A673 (cell line): Measurements from ENCODE around the gene DCAF7. TPM values are rescaled to one million over a fixed set of nuclear protein-coding genes. Genes with fewer than 3 reads are reported as not detected.

ENCODE experiments used
- BruUV-seq: library from RNA; stranded (reverse); fragments of 400-500 nt; replicated peaks from 2 replicates; lab custom pipeline; 2021; lab: Mats Ljungman, UMichigan
- CTCF ChIA-PET: fragments of 300-600 bp; sonication (Branson Sonifier 250); formaldehyde crosslinking; loops from one replicate; lab custom pipeline; 2022; ENCODE audit warnings: antibody characterized with exemption; lab: Charles Lee
- POLR2A ChIA-PET: fragments of 300-600 bp; sonication (Branson Sonifier 250); formaldehyde crosslinking; loops from one replicate; lab custom pipeline; 2022; ENCODE audit warnings: antibody characterized with exemption; ENCODE audit not compliant: low non-redundant PET; lab: Charles Lee
- DNase-seq: peaks from one replicate; pipeline ENCODE4 v3.0.0-alpha.2; 2015; ENCODE audit warnings: low spot score
- H3K27ac ChIP-seq: fragments of 200-600 bp; sonication (generic); 2 replicates; pipeline ENCODE4 v1.5.1; 2016; ENCODE audit warnings: mixed run types, low read depth, mild to moderate bottlenecking, mixed read lengths, antibody characterized with exemption, low read length; ENCODE audit not compliant: poor library complexity, severe bottlenecking
- H3K27me3 ChIP-seq: fragments of 200-600 bp; sonication (generic); replicated peaks from 2 replicates; pipeline ENCODE4 v1.6.1; 2017; ENCODE audit warnings: mixed run types, low read depth, mild to moderate bottlenecking, mixed read lengths, antibody characterized with exemption, low read length; ENCODE audit not compliant: insufficient read depth, poor library complexity
- H3K36me3 ChIP-seq: fragments of 200-600 bp; sonication (generic); 2 replicates; pipeline ENCODE4 v1.6.1; 2016; ENCODE audit warnings: mixed run types, mild to moderate bottlenecking, mixed read lengths, antibody characterized with exemption, low read length; ENCODE audit not compliant: insufficient read depth, poor library complexity, severe bottlenecking
- H3K4me1 ChIP-seq: fragments of 200-600 bp; sonication (generic); 2 replicates; pipeline ENCODE4 v1.6.1; 2017; ENCODE audit warnings: mixed run types, mild to moderate bottlenecking, mixed read lengths, antibody characterized with exemption, low read length; ENCODE audit not compliant: insufficient read depth, poor library complexity, severe bottlenecking
- H3K4me3 ChIP-seq: fragments of 200-600 bp; sonication (generic); 2 replicates; pipeline ENCODE4 v1.5.1; 2016; ENCODE audit warnings: low read depth, mixed run types, mild to moderate bottlenecking, mixed read lengths, low read length; ENCODE audit not compliant: poor library complexity, severe bottlenecking
- H3K9me3 ChIP-seq: fragments of 200-600 bp; sonication (generic); 2 replicates; pipeline ENCODE4 v1.6.1; 2016; ENCODE audit warnings: mixed run types, low read depth, mild to moderate bottlenecking, mixed read lengths, antibody characterized with exemption, low read length; ENCODE audit not compliant: poor library complexity, severe bottlenecking
- EZH2 ChIP-seq: fragments of 200-600 bp; sonication (generic); IDR thresholded peaks from 2 replicates; pipeline ENCODE4 v1.6.1; 2017; ENCODE audit warnings: borderline replicate concordance, low read depth, mild to moderate bottlenecking, mixed read lengths, antibody characterized with exemption, low read length; ENCODE audit not compliant: poor library complexity, severe bottlenecking
- intact Hi-C: fragments of 100-400 bp; cut with micrococcal nuclease; formaldehyde crosslinking; loops from one replicate; pipeline ENCODE4 v1.10.0; 2022; ENCODE audit not compliant: unreplicated experiment
- total RNA-seq: library from RNA; stranded (reverse); gene quantifications from 2 replicates; pipeline ENCODE4 v1.2.3, GENCODE V29; 2021
- TF ChIP-seq, protein P1 (sequence below): fragments of 300-800, 200-600 bp; sonication (generic); conservative IDR thresholded peaks from 2 replicates; pipeline ENCODE4 v1.5.1; 2017; ENCODE audit warnings: low read depth, mild to moderate bottlenecking, antibody characterized with exemption, low read length, moderate library complexity, mixed read lengths

Gene DCAF7
- total RNA-seq, 1 experiment from 2014 or later = 116 TPM

DNA sequence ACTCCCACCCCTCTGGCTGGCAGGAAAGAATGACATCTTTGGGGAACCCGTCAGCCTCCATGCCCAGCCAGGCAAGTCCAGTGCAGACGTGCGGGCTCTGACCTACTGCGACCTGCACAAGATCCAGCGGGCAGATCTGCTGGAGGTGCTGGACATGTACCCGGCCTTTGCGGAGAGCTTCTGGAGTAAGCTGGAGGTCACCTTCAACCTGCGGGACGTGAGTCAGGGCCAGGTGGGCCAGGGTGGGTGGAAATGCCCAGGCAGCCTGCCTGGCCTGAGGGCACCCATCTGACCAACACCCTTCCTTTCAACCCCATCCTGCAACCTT is 8.1 kb upstream of the DCAF7 start:
- POLR2A ChIA-PET = no interaction called here
- Histone ChIP-seq H3K4me1 (peaks cover 7% of the 10 kb centered on the region), H3K36me3 (no peaks in the 10 kb centered on the region), H3K27ac (no peak overlapping the region), H3K9me3 (no peaks in the 10 kb centered on the region), H3K4me3 (no peak overlapping the region), H3K27me3 (peaks cover 21% of the 10 kb centered on the region)
- intact Hi-C loops = no loop called here
- TF ChIP-seq, protein P1, sequence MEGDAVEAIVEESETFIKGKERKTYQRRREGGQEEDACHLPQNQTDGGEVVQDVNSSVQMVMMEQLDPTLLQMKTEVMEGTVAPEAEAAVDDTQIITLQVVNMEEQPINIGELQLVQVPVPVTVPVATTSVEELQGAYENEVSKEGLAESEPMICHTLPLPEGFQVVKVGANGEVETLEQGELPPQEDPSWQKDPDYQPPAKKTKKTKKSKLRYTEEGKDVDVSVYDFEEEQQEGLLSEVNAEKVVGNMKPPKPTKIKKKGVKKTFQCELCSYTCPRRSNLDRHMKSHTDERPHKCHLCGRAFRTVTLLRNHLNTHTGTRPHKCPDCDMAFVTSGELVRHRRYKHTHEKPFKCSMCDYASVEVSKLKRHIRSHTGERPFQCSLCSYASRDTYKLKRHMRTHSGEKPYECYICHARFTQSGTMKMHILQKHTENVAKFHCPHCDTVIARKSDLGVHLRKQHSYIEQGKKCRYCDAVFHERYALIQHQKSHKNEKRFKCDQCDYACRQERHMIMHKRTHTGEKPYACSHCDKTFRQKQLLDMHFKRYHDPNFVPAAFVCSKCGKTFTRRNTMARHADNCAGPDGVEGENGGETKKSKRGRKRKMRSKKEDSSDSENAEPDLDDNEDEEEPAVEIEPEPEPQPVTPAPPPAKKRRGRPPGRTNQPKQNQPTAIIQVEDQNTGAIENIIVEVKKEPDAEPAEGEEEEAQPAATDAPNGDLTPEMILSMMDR = no peak
- TF ChIP-seq EZH2 = no peak
- no TSS peak for BruUV-seq
- no peak for DNase-seq
- CTCF ChIA-PET = no interaction called here

DNA sequence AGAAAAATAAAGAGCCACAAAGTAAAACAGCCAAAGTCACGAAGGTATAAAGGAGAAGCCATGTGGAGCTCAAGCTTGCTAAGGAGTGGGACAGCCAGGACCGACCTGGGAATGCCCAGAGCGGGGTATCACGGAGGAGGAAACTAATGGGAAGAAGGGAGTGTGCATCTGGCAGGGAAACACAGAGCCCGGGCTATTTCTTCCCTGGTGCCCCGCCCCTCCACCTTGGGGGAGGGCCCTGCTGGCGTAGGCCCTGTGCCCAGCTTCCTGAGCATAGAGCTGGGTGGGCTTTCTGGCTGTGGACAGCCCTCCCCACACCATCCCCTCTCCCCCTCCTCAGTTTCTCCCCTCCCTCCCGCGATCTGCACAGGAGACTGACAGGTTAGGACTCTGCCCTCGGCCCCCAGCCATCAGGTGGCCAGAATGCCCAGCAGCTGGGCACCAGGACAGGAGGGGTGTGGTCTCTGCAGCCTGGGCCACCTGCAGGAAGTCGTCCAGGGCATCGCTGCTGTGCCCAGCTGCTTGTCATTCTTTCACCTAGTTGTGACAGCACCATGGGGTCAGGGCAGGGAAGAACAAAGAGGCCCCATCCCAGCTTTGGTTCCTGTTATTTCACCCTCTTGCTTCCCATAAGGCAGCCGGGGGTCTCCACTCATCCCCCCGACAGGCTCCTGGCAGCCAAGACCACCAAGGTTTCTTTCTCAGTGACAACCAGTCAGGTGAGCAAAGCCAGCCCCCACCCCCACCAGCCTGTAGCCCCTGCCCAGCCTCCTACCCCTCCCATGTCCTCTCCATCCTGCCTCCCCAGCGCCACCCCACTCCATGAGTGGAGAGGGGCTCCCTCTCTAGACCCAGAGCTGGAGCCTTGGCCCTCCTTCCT is 7.1 kb upstream of the DCAF7 start:
- DNase-seq = no peak
- H3K27ac ChIP-seq = no peak overlapping the region
- H3K36me3 ChIP-seq = no peaks in the 10 kb centered on the region
- peaks cover 3% of the 10 kb centered on the region for H3K4me1 ChIP-seq
- no peak overlapping the region for H3K4me3 ChIP-seq
- intact Hi-C loops = no loop called here
- CTCF ChIA-PET = no interaction called here
- peaks cover 13% of the 10 kb centered on the region for H3K27me3 ChIP-seq
- no TSS peak for BruUV-seq
- POLR2A ChIA-PET = no interaction called here
- no peaks in the 10 kb centered on the region for H3K9me3 ChIP-seq
- TF ChIP-seq, protein P1 = no peak
- no peak for TF ChIP-seq EZH2

DNA sequence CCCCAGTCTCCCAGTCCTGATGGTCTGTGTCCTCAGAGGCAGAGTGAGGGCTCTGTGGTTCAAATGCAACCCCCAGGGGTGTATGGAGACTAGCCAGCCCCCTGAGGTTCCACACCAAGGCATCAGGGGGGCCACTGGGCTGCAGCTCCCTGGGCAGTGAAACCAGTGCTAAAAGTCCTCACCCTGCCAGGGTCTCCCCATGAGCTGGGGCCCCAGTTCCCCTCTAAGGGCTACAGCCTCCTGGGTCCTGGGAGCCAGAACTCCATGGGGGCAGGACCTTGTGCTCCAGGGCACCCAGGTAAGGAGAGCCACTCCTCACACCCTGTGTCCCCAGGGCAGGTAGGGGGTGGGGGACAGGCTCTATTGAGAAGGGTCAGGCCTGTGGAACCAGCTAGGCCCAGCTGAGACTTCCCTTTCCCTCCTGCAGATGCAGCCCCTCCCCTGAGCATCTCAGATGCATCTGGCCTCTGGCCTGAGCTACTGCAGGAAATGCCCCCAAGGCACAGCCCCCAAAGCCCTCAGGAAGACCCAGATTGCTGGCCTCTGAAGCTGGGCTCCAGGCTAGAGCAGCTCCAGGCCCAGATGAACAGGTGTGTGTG is 6.4 kb upstream of the DCAF7 start:
- Histone ChIP-seq H3K9me3 (no peaks in the 10 kb centered on the region), H3K27me3 (peaks cover 6% of the 10 kb centered on the region), H3K27ac (no peak overlapping the region), H3K4me3 (no peak overlapping the region), H3K36me3 (no peaks in the 10 kb centered on the region), H3K4me1 (no peaks in the 10 kb centered on the region)
- POLR2A ChIA-PET = no interaction called here
- intact Hi-C loops = no loop called here
- no peak for DNase-seq
- CTCF ChIA-PET = no interaction called here
- TF ChIP-seq EZH2 = no peak
- TF ChIP-seq, protein P1 = no peak
- BruUV-seq = no TSS peak
